Stimulated activated CD4-positive, alpha-beta T cell treated with anti-CD3 and anti-CD28 coated beads, Interleukin-2, amount 100 ng/mL, for 24 hours (primary cell): ENCODE results near the gene TMEM26.

Source experiments
- DNase-seq, 2 donors: peaks; one replicate each; pipeline ENCODE4 v3.0.0-alpha.2; 2020

The TMEM26 gene

DNA sequence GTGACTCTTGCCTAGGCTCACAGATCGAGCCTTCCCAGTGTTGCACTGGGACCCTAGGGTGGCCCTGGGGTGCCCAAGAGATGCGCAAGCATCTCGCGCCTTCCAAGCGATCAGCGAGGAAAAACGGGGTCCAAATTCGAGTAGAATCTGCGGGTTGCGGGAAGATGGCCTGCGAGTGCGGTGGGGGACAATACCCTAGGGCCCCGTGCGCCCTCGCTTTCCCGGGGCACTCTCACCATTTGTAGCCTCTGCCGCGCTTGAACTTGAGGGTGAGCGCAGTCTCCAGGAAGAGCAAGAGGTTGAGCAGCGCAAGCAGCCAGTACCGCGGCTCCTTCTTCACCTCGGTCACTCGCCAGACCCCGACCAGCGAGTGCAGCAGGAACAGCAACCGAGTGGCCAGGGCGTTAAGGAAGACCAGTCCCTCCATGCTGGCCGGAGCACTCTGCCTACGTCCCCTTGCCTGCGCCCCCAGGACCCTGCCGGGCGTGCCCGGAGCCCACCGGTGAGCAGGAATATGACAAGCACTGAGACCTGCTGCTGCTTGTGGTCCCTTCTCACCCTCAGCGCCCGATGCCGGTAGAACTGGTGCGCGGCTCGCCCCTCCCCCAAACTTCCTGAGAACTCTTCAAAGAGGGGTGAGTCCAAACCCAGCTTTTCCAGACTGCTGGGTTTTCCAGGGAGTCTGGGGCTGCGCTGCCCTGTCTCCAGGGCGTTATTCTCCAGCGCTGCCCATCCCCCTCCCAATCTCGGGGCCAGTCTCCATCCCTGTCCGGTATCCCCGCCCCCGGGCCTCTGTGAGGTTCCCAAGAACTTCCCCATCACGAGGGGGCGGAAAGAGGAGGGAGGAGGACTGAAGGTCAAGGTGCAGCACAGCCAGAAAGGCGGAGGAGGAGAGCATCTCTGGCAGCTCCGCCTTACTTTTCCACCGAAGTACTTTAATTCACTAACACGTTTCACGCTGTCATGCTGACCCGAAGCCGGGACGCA is at the start of gene TMEM26:
TSS of gene TMEM26 (minus strand) at position 727 of the 987 bp plus-strand sequence. CDS start at position 427, 300 bp downstream.
- DNase-seq, result peak in 1 of 2 donors; percentile 10

- no peak for DNase-seq
Observed at GRCh38 chr10:61500460-61500859, 47.3 kb upstream of the TMEM26 start.

- no peak for DNase-seq
Observed at GRCh38 chr10:61492364-61492995, 39.3 kb upstream of the TMEM26 start.

DNA sequence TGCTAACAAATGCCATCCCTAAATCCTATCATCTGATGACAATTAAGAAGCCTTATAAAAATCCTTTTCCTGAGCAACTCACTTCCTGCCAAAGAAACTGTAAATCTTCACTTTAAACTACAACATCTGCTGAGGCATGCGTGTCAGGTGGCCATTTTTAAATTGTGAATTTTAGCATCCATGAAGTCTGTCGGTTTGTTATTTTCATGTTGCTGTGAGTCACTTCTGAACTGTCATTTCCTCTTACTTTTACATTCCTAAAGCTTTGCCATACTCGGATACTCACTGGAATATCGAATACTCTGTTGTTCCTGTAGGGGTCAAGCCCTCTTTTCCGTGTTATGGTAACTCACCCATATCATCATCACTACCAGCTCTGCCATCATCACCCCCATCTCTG is 34.3 kb upstream of the TMEM26 start:
- DNase-seq, result no peak

DNA sequence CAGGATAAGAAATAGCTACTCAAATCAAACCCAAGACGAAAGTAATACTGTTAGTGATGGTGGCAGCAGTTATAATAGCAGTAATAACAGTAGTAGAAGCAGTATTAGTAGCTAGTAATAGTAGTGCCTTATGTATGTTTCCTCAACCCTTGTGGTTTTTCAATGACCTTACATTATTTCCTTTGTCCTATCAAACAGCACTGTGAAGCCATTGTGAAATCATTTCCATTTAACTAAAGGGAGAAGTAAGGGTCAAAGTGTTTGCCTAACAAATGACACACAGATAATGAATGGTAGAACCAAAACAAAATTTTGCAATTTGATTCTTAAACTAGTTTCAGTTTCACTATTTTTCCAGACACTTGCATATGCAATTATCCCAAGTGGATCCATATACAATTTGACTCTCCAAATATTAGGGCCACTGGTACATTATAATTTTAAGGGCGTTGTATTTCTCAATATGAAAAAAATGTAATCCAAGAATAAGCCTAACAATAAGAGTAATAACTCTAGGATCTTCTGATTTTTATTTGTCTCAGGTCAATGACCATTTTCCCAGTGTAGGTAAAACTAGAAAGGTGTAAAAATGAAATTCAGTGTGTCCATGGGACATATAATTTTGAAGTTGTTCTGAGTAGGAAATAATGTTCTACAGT is 33.7 kb upstream of the TMEM26 start:
- no peak for DNase-seq

- DNase-seq, result no peak
Observed at GRCh38 chr10:61486251-61486650, 33.1 kb upstream of the TMEM26 start.

DNA sequence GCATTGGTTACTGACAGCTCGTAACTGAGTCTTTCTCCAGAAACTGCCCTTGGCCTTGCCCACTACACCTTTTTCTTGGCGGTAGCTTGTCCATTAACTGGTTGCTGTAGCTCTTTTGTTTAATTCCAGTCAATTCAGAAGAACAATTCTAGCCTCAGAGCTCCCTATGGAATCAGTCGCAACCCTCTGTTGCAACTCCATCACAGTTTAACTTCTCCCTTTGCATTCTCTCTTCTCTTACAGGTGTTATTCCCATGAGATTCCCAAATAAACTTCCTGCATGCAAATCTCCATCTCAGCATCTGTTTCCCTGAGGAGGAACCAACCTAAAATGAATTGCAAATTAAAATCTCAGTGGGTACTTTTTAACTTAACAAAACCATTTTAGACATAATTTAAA is 28.4 kb upstream of the TMEM26 start:
- DNase-seq, result no peak

DNA sequence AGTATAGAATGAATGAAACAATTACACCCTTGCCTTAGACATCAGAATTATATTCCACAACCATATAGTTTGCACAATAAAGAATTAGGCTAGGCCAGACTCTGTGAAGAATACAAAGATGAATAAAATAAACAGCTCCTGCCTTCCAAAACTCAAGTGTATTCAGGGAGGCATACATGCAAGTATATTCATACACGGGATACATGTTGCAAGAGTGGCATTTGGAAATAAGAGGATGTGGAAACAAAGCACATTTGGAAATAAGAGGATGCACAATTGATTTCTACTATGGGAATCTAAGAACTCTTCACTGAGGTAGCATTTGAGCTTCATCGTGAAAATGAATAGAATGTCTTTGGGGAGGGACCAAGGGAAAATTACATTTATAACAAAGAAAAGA is 27.0 kb upstream of the TMEM26 start:
- DNase-seq, result no peak

GRCh38 chr10:61478621-61479312 is 25.6 kb upstream of the TMEM26 start:
- no peak for DNase-seq

GRCh38 chr10:61477451-61477850 is 24.3 kb upstream of the TMEM26 start:
- DNase-seq, result no peak

- DNase-seq, result no peak
Observed at GRCh38 chr10:61476529-61476928, 23.3 kb upstream of the TMEM26 start.

DNA sequence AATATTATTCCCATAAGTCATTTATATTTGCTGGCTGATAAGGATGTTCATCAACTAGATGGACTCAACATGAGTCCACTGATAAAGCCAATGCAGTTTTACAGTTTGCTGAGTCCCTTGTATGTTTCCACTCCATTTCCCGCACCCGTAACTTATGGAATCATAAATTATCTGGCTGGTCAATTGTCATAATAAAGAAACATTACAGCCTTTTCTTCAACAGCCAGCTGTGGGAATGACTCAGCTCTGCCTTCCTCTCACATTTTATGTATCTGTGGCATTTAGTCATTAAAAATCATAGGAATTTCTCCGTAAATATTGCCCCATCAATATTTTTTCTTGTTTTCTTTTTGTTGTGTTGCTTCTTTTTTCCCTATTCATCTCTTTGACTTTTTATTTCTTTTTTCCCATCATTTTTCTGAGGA is 22.3 kb upstream of the TMEM26 start:
- DNase-seq, result no peak

GRCh38 chr10:61472090-61472674 is 19.0 kb upstream of the TMEM26 start:
- DNase-seq, result no peak

DNA sequence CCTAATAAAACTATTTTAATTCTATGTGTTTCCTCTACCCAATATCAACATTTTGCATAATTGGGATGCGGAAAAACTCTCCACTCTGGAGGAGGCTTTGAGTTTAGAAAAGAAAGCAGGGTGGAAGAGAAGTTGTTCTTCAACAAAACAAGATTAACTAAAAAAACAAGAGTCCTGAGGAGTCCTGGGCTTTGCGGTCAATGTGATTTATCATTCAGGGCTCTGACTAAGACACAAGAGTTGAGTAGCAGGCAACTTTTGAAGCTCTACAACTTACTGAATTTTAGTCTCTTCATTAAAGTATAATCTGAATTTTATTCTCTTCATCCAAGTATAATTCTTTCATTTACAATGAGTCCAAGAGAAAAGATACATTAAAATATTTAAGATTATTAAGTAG is 18.3 kb upstream of the TMEM26 start:
- no peak for DNase-seq

GRCh38 chr10:61470740-61471139 is 17.6 kb upstream of the TMEM26 start:
- DNase-seq, result no peak

- DNase-seq, result no peak
Observed at GRCh38 chr10:61465901-61466632, 12.9 kb upstream of the TMEM26 start.

DNA sequence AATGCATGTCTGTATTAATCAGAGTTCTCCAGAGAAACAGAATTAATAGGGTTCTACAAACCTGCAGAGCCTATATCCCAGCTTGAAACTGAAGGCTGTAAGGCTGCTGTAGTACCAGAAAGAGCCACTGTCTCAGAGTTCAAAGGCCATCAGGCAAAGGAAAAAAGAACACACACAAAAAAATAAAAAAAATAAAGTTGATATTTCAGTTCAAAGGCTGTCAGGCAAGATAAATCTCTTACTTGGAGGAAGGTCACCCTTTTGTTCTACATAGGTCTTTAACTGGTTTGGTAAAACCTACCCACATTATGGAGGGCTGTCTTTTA is 12.0 kb upstream of the TMEM26 start:
- DNase-seq, result no peak

GRCh38 chr10:61464461-61465170 is 11.4 kb upstream of the TMEM26 start:
- no peak for DNase-seq

DNA sequence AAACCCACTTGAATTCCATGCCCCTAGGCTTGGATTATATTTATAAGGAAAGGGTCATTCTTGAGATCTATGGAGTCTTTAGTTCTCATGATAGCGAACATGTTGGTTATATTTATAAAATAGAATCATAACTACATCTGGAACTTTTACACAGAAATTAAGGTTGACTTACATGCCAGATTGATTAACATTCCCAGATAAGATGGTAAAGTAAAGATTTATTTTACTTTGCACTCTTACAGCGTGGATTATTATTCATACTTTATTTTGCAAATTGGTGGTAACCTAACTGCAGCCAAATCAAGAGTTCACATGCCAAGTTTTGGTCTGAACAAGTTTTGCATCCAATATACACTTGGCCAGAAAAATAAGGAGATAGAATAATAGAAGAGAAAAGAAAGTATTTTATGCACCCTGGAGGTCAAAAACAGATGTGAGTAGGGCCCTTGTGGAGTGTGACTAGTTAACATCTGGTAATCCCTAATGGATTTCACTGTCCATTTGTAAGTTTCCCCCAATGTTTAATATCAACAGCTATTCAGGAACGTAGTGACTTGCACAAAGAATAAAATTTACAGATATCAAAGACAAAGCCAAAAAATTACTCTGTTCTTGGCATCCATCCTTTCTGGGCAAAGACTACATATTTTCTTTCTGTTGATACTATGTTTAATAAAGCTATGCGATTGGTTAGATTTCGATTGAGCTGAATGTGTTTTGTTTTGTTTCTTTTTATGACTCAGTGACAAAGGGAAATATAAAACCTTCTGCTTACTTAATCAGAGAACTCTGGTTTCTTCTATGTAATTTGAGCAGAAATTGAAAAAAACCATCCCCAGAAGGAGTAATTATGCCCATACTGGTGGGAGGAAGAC is 10.1 kb upstream of the TMEM26 start:
- no peak for DNase-seq

GRCh38 chr10:61460835-61461234 is 7.7 kb upstream of the TMEM26 start:
- DNase-seq, result no peak
